SU-DHL-6 (cell line): ENCODE measurements around the gene SMAD2.

Experiments used
- H2AFZ ChIP-seq: fragments of 200-600 bp; sonication (generic); 2 replicates; pipeline ENCODE4 v1.6.1; 2014; ENCODE audit warnings: low read depth, mild to moderate bottlenecking, moderate library complexity, mixed read lengths, antibody characterized with exemption, low read length; ENCODE audit not compliant: severe bottlenecking
- H3F3A ChIP-seq: fragments of 200-600 bp; shearing (Covaris generic); 2 replicates; pipeline ENCODE4 v1.6.0; 2016; ENCODE audit warnings: antibody characterized with exemption, mild to moderate bottlenecking; ENCODE audit not compliant: insufficient read depth
- H3K27ac ChIP-seq: fragments of 200-600 bp; sonication (generic); 2 replicates; pipeline ENCODE4 v1.5.1; 2016; ENCODE audit warnings: low read depth, mild to moderate bottlenecking, low read length, moderate library complexity, mixed read lengths
- H3K27me3 ChIP-seq: fragments of 200-600 bp; sonication (generic), shearing (Covaris generic); 2 replicates; pipeline ENCODE4 v1.6.0; 2014; ENCODE audit warnings: mild to moderate bottlenecking, low read length
- H3K36me3 ChIP-seq: fragments of 200-600 bp; sonication (generic); 2 replicates; pipeline ENCODE4 v1.6.1; 2014; ENCODE audit warnings: mild to moderate bottlenecking, low read length, mixed read lengths
- H3K4me2 ChIP-seq: fragments of 300-600, 200-600 bp; shearing (Covaris generic), sonication (generic); 2 replicates; pipeline ENCODE4 v1.6.0; 2014; ENCODE audit warnings: low read length, low read depth, mild to moderate bottlenecking; ENCODE audit not compliant: poor library complexity, severe bottlenecking
- H3K4me3 ChIP-seq: fragments of 200-600 bp; sonication (generic); 2 replicates; pipeline ENCODE4 v1.5.1; 2014; ENCODE audit warnings: antibody characterized with exemption, low read length, mild to moderate bottlenecking, mixed read lengths; ENCODE audit not compliant: insufficient read depth, poor library complexity, severe bottlenecking
- H3K79me2 ChIP-seq: fragments of 200-600 bp; sonication (generic); 2 replicates; pipeline ENCODE4 v1.6.1; 2014; ENCODE audit warnings: mild to moderate bottlenecking, low read length, moderate library complexity; ENCODE audit not compliant: insufficient read depth
- H3K9ac ChIP-seq: fragments of 200-600 bp; sonication (generic); 2 replicates; pipeline ENCODE4 v1.7.0; 2014; ENCODE audit warnings: mild to moderate bottlenecking, low read length
- H3K9me2 ChIP-seq: fragments of 200-600 bp; sonication (generic); replicated peaks from 2 replicates; pipeline ENCODE4 v1.6.1; 2014; ENCODE audit warnings: low read length; ENCODE audit not compliant: insufficient read depth
- H3K9me3 ChIP-seq: fragments of 200-600 bp; sonication (generic); 2 replicates; pipeline ENCODE4 v1.6.1; 2014; ENCODE audit warnings: low read length, mixed read lengths; ENCODE audit not compliant: insufficient read depth
- H4K20me1 ChIP-seq: fragments of 200-600 bp; sonication (generic); 2 replicates; pipeline ENCODE4 v1.6.1; 2014; ENCODE audit warnings: low read depth, mild to moderate bottlenecking, antibody characterized with exemption, low read length, moderate library complexity, mixed read lengths
- EZH2phosphoT487 ChIP-seq: fragments of 200-600 bp; sonication (generic), shearing (Covaris generic); conservative IDR thresholded peaks from 2 replicates; pipeline ENCODE4 v1.6.1; 2018; ENCODE audit warnings: mild to moderate bottlenecking, antibody characterized with exemption, low read length, moderate library complexity, mixed read lengths
- TF ChIP-seq, protein P1 (sequence below): fragments of 200-600 bp; sonication (generic); IDR thresholded peaks from one replicate; pipeline ENCODE4 v1.5.1; 2017; ENCODE audit warnings: antibody characterized with exemption, mild to moderate bottlenecking, low read length, moderate library complexity; ENCODE audit not compliant: insufficient read depth, poor library complexity, severe bottlenecking

SMAD2 gene

DNA sequence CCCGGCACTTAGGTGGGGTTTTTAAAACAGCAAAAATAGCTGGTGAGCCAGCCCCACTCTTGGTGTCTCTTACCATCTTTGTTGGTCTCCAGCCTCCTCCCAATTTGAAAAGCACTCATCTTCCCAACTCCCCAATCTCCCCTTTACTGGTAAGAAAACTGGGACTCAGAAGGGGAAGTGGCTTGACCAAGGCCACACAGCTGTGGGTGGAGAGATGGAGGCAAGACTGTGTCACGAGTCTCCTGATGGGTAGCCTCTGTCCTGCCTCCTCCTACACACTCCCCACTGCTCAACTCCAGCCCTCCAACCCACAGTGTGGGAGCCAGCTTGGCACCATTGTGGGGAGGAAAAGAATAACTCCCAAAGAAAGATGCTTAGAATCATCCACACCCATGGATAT lies 140.4 kb downstream of the SMAD2 start:
- no peaks in the 10 kb centered on the region for H3K27me3 ChIP-seq
- no peaks in the 10 kb centered on the region for H4K20me1 ChIP-seq
- peaks cover 6% of the 10 kb centered on the region; the same call in 1 of the 2 replicates for H3K9me3 ChIP-seq
- H3K27ac ChIP-seq, result no peak overlapping the region
- no peak overlapping the region for H3K4me2 ChIP-seq
- no peaks in the 10 kb centered on the region for H3K36me3 ChIP-seq
- H3K4me3 ChIP-seq, result no peak overlapping the region
- TF ChIP-seq, protein P1, sequence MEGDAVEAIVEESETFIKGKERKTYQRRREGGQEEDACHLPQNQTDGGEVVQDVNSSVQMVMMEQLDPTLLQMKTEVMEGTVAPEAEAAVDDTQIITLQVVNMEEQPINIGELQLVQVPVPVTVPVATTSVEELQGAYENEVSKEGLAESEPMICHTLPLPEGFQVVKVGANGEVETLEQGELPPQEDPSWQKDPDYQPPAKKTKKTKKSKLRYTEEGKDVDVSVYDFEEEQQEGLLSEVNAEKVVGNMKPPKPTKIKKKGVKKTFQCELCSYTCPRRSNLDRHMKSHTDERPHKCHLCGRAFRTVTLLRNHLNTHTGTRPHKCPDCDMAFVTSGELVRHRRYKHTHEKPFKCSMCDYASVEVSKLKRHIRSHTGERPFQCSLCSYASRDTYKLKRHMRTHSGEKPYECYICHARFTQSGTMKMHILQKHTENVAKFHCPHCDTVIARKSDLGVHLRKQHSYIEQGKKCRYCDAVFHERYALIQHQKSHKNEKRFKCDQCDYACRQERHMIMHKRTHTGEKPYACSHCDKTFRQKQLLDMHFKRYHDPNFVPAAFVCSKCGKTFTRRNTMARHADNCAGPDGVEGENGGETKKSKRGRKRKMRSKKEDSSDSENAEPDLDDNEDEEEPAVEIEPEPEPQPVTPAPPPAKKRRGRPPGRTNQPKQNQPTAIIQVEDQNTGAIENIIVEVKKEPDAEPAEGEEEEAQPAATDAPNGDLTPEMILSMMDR, result no peak
- no peak for TF ChIP-seq EZH2phosphoT487
- H2AFZ ChIP-seq, result no peak overlapping the region
- no peaks in the 10 kb centered on the region for H3K79me2 ChIP-seq
- no peaks in the 10 kb centered on the region for H3F3A ChIP-seq
- H3K9me2 ChIP-seq, result no peaks in the 10 kb centered on the region
- no peak overlapping the region for H3K9ac ChIP-seq

DNA sequence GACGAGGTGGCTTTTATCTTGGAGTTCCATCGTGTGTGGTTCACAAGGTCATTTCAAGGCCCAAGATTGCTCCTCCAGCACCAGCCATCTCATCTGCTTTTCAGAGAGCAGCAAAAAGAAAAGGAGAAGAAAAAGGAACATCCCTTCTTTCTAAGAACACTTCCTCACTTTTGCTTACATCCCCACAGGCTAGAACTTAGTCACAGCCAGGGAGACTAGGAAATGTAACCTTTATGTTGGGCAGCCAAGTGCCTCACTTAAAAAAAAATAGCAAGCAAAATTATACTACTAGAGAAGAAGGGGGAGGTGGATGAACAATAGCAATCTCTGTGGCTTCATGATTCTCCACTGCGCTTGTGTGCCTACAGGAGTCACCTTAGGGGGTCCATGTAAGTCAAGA lies 141.8 kb downstream of the SMAD2 start:
- H3K27ac ChIP-seq, result no peak overlapping the region
- H4K20me1 ChIP-seq, result no peaks in the 10 kb centered on the region
- H3K9me3 ChIP-seq, result peaks cover 18% of the 10 kb centered on the region; the same call in 1 of the 2 replicates
- H3K79me2 ChIP-seq, result no peaks in the 10 kb centered on the region
- no peaks in the 10 kb centered on the region for H3K27me3 ChIP-seq
- no peak overlapping the region for H3K4me3 ChIP-seq
- no peak overlapping the region for H2AFZ ChIP-seq
- no peaks in the 10 kb centered on the region for H3K9me2 ChIP-seq
- no peak overlapping the region for H3K4me2 ChIP-seq
- H3K9ac ChIP-seq, result no peak overlapping the region
- 0 out of 2 replicates have a peak, but pooled peaks cover 5% of the 10 kb centered on the region for H3K36me3 ChIP-seq
- no peaks in the 10 kb centered on the region for H3F3A ChIP-seq
- TF ChIP-seq, protein P1, result no peak
- no peak for TF ChIP-seq EZH2phosphoT487

DNA sequence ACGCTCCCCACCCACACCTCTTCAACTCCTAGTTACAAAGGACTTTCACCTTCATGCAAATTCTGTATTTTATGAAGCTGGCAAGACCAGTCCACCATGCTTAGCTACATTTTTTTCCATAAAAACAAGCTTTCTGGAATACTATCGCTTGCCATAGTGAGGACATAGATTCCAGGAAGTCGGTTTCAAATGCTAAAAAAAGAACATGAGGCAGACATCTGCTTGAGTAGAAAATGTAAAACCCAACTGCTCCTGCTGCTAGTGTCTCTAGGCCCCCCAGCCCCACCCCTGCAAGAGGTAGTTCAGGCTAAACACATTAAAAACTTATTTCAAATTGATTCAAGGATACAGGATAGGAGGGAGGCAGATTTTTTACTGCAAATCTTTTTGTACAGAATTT lies 148.9 kb downstream of the SMAD2 start:
- no peak overlapping the region for H3K27ac ChIP-seq
- no peaks in the 10 kb centered on the region for H3K79me2 ChIP-seq
- no peak for TF ChIP-seq EZH2phosphoT487
- TF ChIP-seq, protein P1, result no peak
- no peak overlapping the region for H3K4me2 ChIP-seq
- no peak overlapping the region for H3K9ac ChIP-seq
- peaks cover 18% of the 10 kb centered on the region; the same call in 1 of the 2 replicates for H3K9me3 ChIP-seq
- no peaks in the 10 kb centered on the region for H4K20me1 ChIP-seq
- no peaks in the 10 kb centered on the region; the same call in 1 of the 2 replicates for H3K27me3 ChIP-seq
- H3K36me3 ChIP-seq, result 0 out of 2 replicates have a peak, but pooled peaks cover 5% of the 10 kb centered on the region
- no peaks in the 10 kb centered on the region for H3F3A ChIP-seq
- H3K4me3 ChIP-seq, result no peak overlapping the region
- no peak overlapping the region for H2AFZ ChIP-seq
- no peaks in the 10 kb centered on the region for H3K9me2 ChIP-seq
